Caco-2 (cell line): ENCODE data around the gene MSGN1. TPM values are rescaled to one million over a fixed set of nuclear protein-coding genes. Genes with fewer than 3 reads are reported as not detected.

Source experiments
- BruUV-seq: library from RNA; stranded (reverse); fragments of 400-500 nt; replicated peaks from 2 replicates; lab custom pipeline; 2021; lab: Mats Ljungman, UMichigan
- CTCF ChIA-PET: fragments of 300-600 bp; sonication (Branson Sonifier 250); formaldehyde crosslinking; loops from one replicate; lab custom pipeline; 2022; ENCODE audit warnings: antibody characterized with exemption; lab: Charles Lee
- POLR2A ChIA-PET: fragments of 300-600 bp; sonication (Branson Sonifier 250); formaldehyde crosslinking; loops from one replicate; lab custom pipeline; 2022; ENCODE audit warnings: antibody characterized with exemption; lab: Charles Lee
- DNase-seq, 2 experiments: peaks; one replicate each; pipeline versions ENCODE4 v3.0.0 to v3.0.0-alpha.2; 2020 to 2022
- H3K27me3 ChIP-seq: replicated peaks from 2 replicates; pipeline ENCODE4 v1.6.0; 2011; ENCODE audit warnings: low read length; ENCODE audit not compliant: control insufficient read depth, insufficient read depth
- H3K36me3 ChIP-seq: 2 replicates; pipeline ENCODE4 v1.5.1; 2011; ENCODE audit warnings: low read length; ENCODE audit not compliant: control insufficient read depth, insufficient read depth
- H3K4me1 ChIP-seq: fragments of 250-450 bp; sonication (Bioruptor Pico); 2 replicates; pipeline ENCODE4 v1.5.1; 2020; ENCODE audit warnings: mild to moderate bottlenecking
- H3K4me3 ChIP-seq: 2 replicates; pipeline ENCODE4 v1.5.1; 2011; ENCODE audit warnings: low read depth, mild to moderate bottlenecking, control low read depth, low read length
- H3K9me3 ChIP-seq: fragments of 250-450 bp; sonication (Bioruptor Pico); 2 replicates; pipeline ENCODE4 v1.5.1; 2020; ENCODE audit warnings: mild to moderate bottlenecking, moderate library complexity
- H3K27ac Mint-ChIP-seq: one replicate; pipeline ENCODE4 v1.8.0; 2022; ENCODE audit warnings: mixed read lengths; ENCODE audit not compliant: unreplicated experiment
- H3K27me3 Mint-ChIP-seq: one replicate; pipeline ENCODE4 v1.8.0; 2022; ENCODE audit warnings: mixed read lengths; ENCODE audit not compliant: insufficient read depth, unreplicated experiment
- H3K36me3 Mint-ChIP-seq: one replicate; pipeline ENCODE4 v1.8.0; 2022; ENCODE audit warnings: mild to moderate bottlenecking, mixed read lengths; ENCODE audit not compliant: insufficient read depth, unreplicated experiment
- H3K4me1 Mint-ChIP-seq: one replicate; pipeline ENCODE4 v1.8.0; 2022; ENCODE audit warnings: low read depth, mixed read lengths; ENCODE audit not compliant: unreplicated experiment
- H3K4me3 Mint-ChIP-seq: one replicate; pipeline ENCODE4 v1.8.0; 2022; ENCODE audit warnings: mild to moderate bottlenecking, moderate library complexity, mixed read lengths; ENCODE audit not compliant: unreplicated experiment
- H3K9me3 Mint-ChIP-seq: one replicate; pipeline ENCODE4 v1.8.0; 2022; ENCODE audit warnings: mixed read lengths; ENCODE audit not compliant: unreplicated experiment
- CTCF ChIP-seq, 2 experiments: fragments of 200-600 bp in 1 of 2; IDR thresholded peaks; 1 replicate in 1 of 2; 2 replicates in 1 of 2; pipeline versions ENCODE4 v1.5.1 to v1.8.0; 2011 to 2022; ENCODE audit warnings: antibody characterized with exemption in 1 of 2, control low read depth in 1 of 2, inconsistent platforms in 1 of 2, low read depth in 1 of 2, low read length in 1 of 2, mild to moderate bottlenecking in 1 of 2, moderate library complexity in 1 of 2; ENCODE audit not compliant: insufficient read depth in 1 of 2, severe bottlenecking in 1 of 2, unreplicated experiment in 1 of 2
- intact Hi-C: fragments of 100-400 bp; cut with micrococcal nuclease; formaldehyde crosslinking; loops from one replicate; pipeline ENCODE4 v1.10.0; 2022; ENCODE audit not compliant: unreplicated experiment
- total RNA-seq: library from RNA; stranded (reverse); gene quantifications from 2 replicates; pipeline ENCODE4 v1.2.3, GENCODE V29; 2022

MSGN1 gene
- total RNA-seq, 1 experiment from 2014 or later = not detected

GRCh38 chr2:17813742-17814473 lies 2.4 kb upstream of the MSGN1 start:
- intact Hi-C loops = no loop called here
- BruUV-seq = no TSS peak
- TF ChIP-seq CTCF (IDR thresholded peaks at IDR 0.05; ENCODE audit: insufficient read depth in 1 of 2, low read depth in 1 of 2, low read length in 1 of 2, severe bottlenecking in 1 of 2, unreplicated experiment in 1 of 2) = no peak
- Histone ChIP-seq H3K9me3 (no peaks in the 10 kb centered on the region), H3K4me3 (no peak overlapping the region), H3K27me3 (peaks cover 2% of the 10 kb centered on the region), H3K36me3 (no peaks in the 10 kb centered on the region), H3K4me1 (no peaks in the 10 kb centered on the region)
- no peak overlapping the region for H3K4me3 Mint-ChIP-seq
- H3K4me1 Mint-ChIP-seq = no peaks in the 10 kb centered on the region
- no peaks in the 10 kb centered on the region for H3K9me3 Mint-ChIP-seq
- peaks cover 19% of the 10 kb centered on the region for H3K27me3 Mint-ChIP-seq
- ChIA-PET POLR2A (no interaction called here), CTCF (no interaction called here)
- H3K27ac Mint-ChIP-seq = no peak overlapping the region
- no peak for DNase-seq
- H3K36me3 Mint-ChIP-seq = no peaks in the 10 kb centered on the region

- no peak for DNase-seq
- no peaks in the 10 kb centered on the region for H3K36me3 ChIP-seq
- Mint-ChIP-seq H3K4me3 (no peak overlapping the region), H3K9me3 (no peaks in the 10 kb centered on the region), H3K4me1 (no peaks in the 10 kb centered on the region), H3K27ac (no peak overlapping the region), H3K36me3 (no peaks in the 10 kb centered on the region), H3K27me3 (peaks cover 21% of the 10 kb centered on the region)
- H3K4me3 ChIP-seq = no peak overlapping the region
- no peak for TF ChIP-seq CTCF (IDR thresholded peaks at IDR 0.05; ENCODE audit: insufficient read depth in 1 of 2, low read depth in 1 of 2, low read length in 1 of 2, severe bottlenecking in 1 of 2, unreplicated experiment in 1 of 2)
- H3K27me3 ChIP-seq = peaks cover 2% of the 10 kb centered on the region
- no TSS peak for BruUV-seq
- CTCF ChIA-PET = no interaction called here
- H3K9me3 ChIP-seq = no peaks in the 10 kb centered on the region
- intact Hi-C loops = no loop called here
- H3K4me1 ChIP-seq = no peaks in the 10 kb centered on the region
- POLR2A ChIA-PET = no interaction called here
These were observed 1.7 kb upstream of the MSGN1 start for GRCh38 chr2:17814601-17815000.

GRCh38 chr2:17815468-17816184 lies 634 bp upstream of the MSGN1 start:
- ChIA-PET POLR2A (no interaction called here), CTCF (no interaction called here)
- TF ChIP-seq CTCF (IDR thresholded peaks at IDR 0.05; ENCODE audit: insufficient read depth in 1 of 2, low read depth in 1 of 2, low read length in 1 of 2, severe bottlenecking in 1 of 2, unreplicated experiment in 1 of 2) = no peak
- BruUV-seq = no TSS peak
- H3K27ac Mint-ChIP-seq = no peak overlapping the region
- no peaks in the 10 kb centered on the region for H3K9me3 ChIP-seq
- no peak for DNase-seq
- no peaks in the 10 kb centered on the region for H3K36me3 Mint-ChIP-seq
- no peaks in the 10 kb centered on the region for H3K36me3 ChIP-seq
- no peak overlapping the region for H3K4me3 ChIP-seq
- H3K4me3 Mint-ChIP-seq = no peak overlapping the region
- H3K9me3 Mint-ChIP-seq = no peaks in the 10 kb centered on the region
- H3K4me1 ChIP-seq = no peaks in the 10 kb centered on the region
- H3K27me3 ChIP-seq = peaks cover 2% of the 10 kb centered on the region
- H3K27me3 Mint-ChIP-seq = peaks cover 19% of the 10 kb centered on the region
- H3K4me1 Mint-ChIP-seq = no peaks in the 10 kb centered on the region
- intact Hi-C loops = no loop called here
